Measurements from ENCODE around the gene ACAD9.

The ACAD9 gene

DNA sequence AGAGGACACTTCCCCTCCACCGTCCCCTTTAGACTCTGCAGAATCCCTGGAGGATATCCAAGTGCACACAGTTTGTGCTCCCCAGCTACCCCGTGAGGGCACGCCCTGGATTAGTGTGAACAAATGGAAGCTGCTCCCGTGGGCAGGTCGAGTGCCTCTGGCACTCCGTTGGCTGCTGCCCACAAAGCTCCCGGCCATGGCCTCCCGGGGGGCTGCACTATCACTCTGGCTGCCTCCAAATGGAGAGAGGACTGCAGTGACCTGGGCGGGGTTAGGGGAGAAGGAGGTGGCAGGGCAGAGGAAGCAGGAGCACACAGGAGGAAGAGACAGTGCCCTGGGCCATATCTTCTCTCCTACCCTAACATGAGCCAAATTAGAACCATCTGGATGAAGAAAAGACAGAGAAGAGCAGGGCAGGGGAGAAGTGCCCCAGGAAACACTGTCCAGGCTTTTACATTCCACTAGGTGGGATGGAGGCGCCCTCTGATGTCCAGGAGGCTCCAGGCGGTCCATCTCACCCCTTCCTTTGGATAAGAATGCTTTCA, 29.4 kb upstream of the ACAD9 start:
- H3K4me3 ChIP-seq (ENCODE audit: low read depth, low read length) = peak overlapping the region; percentile 5
- no peaks in the 10 kb centered on the region for H3K36me3 ChIP-seq
- DNase-seq = peak; percentile 67
- peaks cover 5% of the 10 kb centered on the region for H3K4me1 ChIP-seq
- H3K27me3 ChIP-seq = no peaks in the 10 kb centered on the region
- TF ChIP-seq, protein P1, sequence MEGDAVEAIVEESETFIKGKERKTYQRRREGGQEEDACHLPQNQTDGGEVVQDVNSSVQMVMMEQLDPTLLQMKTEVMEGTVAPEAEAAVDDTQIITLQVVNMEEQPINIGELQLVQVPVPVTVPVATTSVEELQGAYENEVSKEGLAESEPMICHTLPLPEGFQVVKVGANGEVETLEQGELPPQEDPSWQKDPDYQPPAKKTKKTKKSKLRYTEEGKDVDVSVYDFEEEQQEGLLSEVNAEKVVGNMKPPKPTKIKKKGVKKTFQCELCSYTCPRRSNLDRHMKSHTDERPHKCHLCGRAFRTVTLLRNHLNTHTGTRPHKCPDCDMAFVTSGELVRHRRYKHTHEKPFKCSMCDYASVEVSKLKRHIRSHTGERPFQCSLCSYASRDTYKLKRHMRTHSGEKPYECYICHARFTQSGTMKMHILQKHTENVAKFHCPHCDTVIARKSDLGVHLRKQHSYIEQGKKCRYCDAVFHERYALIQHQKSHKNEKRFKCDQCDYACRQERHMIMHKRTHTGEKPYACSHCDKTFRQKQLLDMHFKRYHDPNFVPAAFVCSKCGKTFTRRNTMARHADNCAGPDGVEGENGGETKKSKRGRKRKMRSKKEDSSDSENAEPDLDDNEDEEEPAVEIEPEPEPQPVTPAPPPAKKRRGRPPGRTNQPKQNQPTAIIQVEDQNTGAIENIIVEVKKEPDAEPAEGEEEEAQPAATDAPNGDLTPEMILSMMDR (IDR thresholded peaks at IDR 0.05; ENCODE audit: low read depth, low read length) = peak; percentile 47
- no peaks in the 10 kb centered on the region; the same call in 1 of the 2 replicates for H3K9me3 ChIP-seq

DNA sequence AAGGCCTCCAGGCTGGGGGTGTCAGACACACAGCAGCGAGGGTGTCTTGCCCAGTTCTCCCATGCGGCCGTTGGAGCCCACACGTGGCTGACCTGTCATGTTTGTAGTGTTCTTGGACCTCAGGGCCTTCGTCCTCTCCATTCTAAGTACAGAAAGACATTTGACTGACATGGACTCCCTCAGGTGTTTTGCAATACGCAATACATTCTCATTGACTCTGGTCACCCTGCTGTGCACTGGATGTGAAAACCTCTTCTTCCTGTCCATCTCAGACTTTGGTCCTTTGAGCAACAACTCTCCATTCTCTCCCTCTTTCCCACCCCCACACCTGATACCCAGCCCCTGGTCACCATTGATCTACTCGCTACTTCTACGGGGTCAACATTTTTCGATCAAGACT, 28.9 kb upstream of the ACAD9 start:
- Histone ChIP-seq H3K4me1 (peaks cover 1% of the 10 kb centered on the region), H3K27me3 (no peaks in the 10 kb centered on the region), H3K36me3 (no peaks in the 10 kb centered on the region), H3K4me3 (ENCODE audit: low read depth, low read length) (no peak overlapping the region), H3K9me3 (no peaks in the 10 kb centered on the region; the same call in 1 of the 2 replicates)
- no peak for DNase-seq
- TF ChIP-seq, protein P1 (IDR thresholded peaks at IDR 0.05; ENCODE audit: low read depth, low read length) = no peak

DNA sequence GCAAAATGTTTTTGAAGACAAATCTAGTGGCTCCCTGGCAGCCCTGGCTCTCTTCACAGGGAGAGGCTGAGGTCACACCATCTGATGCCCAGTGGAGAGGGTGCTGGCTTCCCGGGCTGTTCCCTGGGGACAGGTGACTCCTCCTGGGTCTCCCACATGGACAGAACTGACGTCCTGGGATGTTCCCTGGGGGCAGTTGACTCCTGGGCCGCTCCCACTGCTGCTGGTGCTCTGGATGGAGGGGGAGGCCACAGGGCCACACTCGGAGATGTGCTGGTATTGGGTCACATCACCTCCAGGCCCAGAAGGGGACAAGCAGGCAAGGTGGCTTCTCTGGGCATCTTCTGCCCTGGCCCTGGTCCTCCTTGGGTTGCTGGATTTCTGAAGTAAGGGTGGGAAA, 27.8 kb upstream of the ACAD9 start:
- TF ChIP-seq, protein P1 (IDR thresholded peaks at IDR 0.05; ENCODE audit: low read depth, low read length) = no peak
- H3K4me3 ChIP-seq (ENCODE audit: low read depth, low read length) = no peak overlapping the region
- H3K36me3 ChIP-seq = no peaks in the 10 kb centered on the region
- no peaks in the 10 kb centered on the region; the same call in 1 of the 2 replicates for H3K9me3 ChIP-seq
- no peaks in the 10 kb centered on the region for H3K27me3 ChIP-seq
- DNase-seq = no peak
- no peaks in the 10 kb centered on the region; the same call in 1 of the 2 replicates for H3K4me1 ChIP-seq

DNA sequence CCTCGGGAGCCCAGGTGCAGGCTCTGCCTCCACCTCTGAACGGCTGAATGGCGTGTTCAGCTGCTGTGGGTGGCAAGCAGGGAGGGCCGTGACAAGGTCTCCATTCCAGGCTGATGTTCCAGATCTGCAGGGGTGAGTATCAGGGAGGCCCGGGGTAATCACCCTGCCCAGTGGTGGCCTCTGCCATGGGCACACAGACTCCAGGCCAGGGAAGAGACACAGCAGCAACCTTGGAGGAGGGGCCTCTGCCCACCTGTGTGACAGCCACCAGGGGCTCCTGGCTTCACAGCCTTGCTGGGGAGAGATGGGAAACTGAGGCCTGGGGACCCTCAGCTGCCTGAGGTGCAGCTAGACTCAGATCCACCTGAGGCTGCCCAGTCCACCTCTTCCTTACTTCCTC, 25.6 kb upstream of the ACAD9 start:
- Histone ChIP-seq H3K9me3 (no peaks in the 10 kb centered on the region; the same call in 1 of the 2 replicates), H3K4me1 (no peaks in the 10 kb centered on the region; the same call in 1 of the 2 replicates), H3K4me3 (ENCODE audit: low read depth, low read length) (no peak overlapping the region), H3K36me3 (no peaks in the 10 kb centered on the region), H3K27me3 (no peaks in the 10 kb centered on the region)
- TF ChIP-seq, protein P1 (IDR thresholded peaks at IDR 0.05; ENCODE audit: low read depth, low read length) = no peak
- no peak for DNase-seq

DNA sequence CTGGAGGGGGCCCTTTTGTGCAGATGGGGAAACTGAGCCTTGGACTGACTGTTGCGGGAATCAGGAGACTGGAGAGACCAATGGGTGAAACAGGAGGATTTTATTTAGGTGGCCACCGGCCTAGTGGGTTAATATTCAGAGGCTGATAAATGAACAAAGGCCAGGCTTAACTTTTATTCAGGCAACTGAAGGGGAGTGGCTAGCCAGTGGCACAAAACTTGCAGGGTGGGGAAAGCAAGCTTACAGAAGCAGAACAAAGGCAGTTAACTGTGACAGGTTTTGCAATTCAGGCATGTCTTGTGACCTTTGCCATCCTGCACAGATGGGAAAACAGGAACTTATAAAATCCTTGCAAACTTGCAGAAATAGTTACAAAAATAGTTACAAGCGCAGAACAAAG, 24.9 kb upstream of the ACAD9 start:
- Histone ChIP-seq H3K9me3 (peaks cover 3% of the 10 kb centered on the region), H3K27me3 (no peaks in the 10 kb centered on the region), H3K4me3 (ENCODE audit: low read depth, low read length) (no peak overlapping the region), H3K36me3 (no peaks in the 10 kb centered on the region), H3K4me1 (no peaks in the 10 kb centered on the region; the same call in 1 of the 2 replicates)
- TF ChIP-seq, protein P1 (IDR thresholded peaks at IDR 0.05; ENCODE audit: low read depth, low read length) = no peak
- DNase-seq = no peak

DNA sequence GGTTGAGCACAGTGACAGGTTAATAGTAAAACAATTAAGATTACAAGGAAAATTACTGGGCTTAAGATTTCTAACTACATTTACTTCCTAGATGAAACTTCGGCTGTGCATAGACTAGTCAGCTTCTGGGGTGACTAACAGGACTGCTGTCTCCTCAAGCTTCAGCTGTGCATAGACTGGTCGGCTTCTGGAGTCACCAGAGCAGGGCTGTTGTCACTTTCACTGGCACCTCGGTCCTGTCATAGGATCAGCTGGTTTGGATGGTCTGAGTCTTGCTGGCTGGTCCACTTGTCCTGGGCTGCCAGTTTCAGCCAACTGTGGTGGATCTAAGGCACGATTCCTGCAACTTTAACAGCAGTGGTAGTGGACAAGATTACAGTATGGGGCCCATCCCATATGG, 23.9 kb upstream of the ACAD9 start:
- Histone ChIP-seq H3K9me3 (peaks cover 5% of the 10 kb centered on the region), H3K27me3 (no peaks in the 10 kb centered on the region), H3K4me3 (ENCODE audit: low read depth, low read length) (no peak overlapping the region), H3K4me1 (no peaks in the 10 kb centered on the region; the same call in 1 of the 2 replicates), H3K36me3 (no peaks in the 10 kb centered on the region)
- TF ChIP-seq, protein P1 (IDR thresholded peaks at IDR 0.05; ENCODE audit: low read depth, low read length) = no peak
- no peak for DNase-seq
